ENCODE data around the gene ESPNL.
"Not testable (repeated sequence)": the region's sequence is repeated elsewhere in the genome, so short reads cannot be mapped to it uniquely, and the experiment has no call there.

Gene ESPNL, protein sequence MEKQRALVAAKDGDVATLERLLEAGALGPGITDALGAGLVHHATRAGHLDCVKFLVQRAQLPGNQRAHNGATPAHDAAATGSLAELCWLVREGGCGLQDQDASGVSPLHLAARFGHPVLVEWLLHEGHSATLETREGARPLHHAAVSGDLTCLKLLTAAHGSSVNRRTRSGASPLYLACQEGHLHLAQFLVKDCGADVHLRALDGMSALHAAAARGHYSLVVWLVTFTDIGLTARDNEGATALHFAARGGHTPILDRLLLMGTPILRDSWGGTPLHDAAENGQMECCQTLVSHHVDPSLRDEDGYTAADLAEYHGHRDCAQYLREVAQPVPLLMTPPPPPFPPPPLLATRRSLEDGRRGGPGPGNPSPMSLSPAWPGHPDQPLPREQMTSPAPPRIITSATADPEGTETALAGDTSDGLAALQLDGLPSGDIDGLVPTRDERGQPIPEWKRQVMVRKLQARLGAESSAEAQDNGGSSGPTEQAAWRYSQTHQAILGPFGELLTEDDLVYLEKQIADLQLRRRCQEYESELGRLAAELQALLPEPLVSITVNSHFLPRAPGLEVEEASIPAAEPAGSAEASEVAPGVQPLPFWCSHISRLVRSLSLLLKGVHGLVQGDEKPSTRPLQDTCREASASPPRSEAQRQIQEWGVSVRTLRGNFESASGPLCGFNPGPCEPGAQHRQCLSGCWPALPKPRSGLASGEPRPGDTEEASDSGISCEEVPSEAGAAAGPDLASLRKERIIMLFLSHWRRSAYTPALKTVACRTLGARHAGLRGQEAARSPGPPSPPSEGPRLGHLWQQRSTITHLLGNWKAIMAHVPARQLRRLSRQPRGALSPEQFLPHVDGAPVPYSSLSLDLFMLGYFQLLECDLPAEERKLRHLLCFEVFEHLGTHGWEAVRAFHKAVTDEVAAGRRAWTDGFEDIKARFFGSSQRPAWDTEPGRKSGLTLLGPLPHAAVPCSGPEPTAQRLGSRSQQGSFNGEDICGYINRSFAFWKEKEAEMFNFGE

GRCh38 chr2:238100049-238100820 lies at the start of gene ESPNL:
TSS of gene ESPNL (plus strand) at chr2:238100340. CDS start at chr2:238100420, 80 bp downstream.
- DNase-seq (ENCODE audit: low spot score): no peak

DNA sequence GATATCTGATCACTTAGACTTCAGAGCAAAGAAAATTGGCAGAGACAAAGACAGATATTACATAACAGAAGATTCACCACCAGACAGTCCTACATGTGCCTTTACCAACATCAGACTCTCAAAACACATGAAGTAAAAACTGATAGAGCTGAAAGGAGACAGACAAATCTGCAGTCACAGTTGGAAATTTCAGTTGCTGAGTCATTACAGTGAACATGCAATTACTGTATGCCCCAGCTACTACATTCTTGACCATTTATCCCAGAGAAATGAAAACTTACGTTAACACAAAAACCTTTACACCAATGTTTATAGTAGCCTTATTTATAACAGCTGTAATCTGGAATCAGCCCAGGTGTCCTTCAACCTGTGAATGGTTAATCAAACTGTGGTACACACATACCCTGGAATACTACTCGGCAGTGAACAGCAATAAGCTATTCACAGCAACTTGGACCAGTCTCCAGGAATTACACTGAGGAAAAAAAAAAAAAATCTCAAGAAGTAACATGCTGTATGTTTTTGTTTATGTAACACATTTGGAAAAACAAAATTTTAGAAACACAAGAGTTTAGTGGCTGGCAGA lies 46.9 kb upstream of the ESPNL start:
- no peak for DNase-seq (ENCODE audit: low spot score)

GRCh38 chr2:238055841-238056240 lies 44.3 kb upstream of the ESPNL start:
- no peak for DNase-seq (ENCODE audit: low spot score)

- DNase-seq (ENCODE audit: low spot score): not testable (repeated sequence)
Measured at GRCh38 chr2:238057696-238058575, 42.2 kb upstream of the ESPNL start.

DNA sequence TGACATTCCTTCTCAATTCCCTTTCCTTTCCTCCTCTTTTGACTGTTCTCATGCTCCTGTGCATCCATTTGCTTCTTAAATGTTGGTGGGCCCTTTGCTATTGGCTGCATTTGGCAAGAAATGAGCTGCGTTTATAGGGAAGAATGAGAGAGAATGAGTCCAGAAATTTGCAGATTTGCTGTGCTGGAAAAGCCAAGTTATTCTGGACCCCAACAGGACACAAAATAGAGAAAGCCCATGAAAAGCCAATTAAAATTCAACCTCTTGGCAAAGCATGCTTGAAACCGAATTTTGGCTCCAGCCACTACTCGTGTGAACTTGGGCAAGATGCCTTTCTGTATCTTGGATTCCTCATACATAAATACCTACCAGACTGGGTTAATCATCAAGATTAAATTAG lies 40.6 kb upstream of the ESPNL start:
- no peak for DNase-seq (ENCODE audit: low spot score)

- DNase-seq (ENCODE audit: low spot score): no peak
Measured at GRCh38 chr2:238060096-238060541, 40.0 kb upstream of the ESPNL start.

GRCh38 chr2:238060542-238061314 lies 39.4 kb upstream of the ESPNL start, which contains the start of gene SCLY:
TSS of gene SCLY (plus strand) at chr2:238061001. CDS start at chr2:238061055, 54 bp downstream.
- peak; percentile 99 for DNase-seq (ENCODE audit: low spot score)

DNA sequence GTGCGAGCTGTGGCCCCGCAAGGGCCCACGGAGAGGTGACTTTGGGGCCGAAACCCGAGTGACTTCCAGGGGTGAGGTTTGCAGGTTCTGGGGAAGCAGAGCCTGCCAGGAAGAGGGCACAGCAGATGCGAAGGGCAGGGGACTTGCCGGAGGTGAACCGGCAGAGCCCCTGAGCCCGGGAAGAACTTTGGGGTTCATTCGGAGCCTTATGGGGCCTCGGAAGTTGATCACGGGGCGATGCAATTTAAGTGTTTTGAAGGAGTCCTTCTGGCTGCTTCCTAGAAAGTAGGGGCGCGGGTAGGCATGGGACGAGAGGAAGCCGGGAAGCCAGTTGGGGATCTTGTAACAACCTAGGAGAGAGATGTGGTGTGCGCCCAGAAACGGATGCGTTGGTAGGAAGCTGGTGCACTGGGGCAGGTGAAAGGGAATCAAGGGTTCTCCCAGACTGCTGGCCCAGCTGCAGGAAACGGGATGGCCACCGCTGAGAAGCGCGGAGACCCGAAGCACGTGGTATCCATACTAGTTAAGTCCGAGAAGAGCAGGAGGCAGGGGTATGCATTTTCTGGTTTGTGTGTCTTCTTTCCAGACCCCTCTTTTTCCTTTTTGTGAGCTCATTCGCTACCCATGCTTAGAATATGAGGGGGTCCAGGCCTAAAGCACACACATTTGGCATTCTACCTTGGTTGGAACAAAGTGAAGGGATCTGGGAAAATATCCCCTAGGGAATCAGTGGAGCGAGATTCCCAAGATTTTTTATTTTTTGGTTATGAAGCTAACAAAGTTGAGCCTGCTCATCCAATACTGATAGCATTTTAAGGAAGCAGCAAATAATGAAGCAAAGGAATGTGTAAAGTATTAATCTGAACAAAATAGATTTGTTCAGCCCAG lies 38.6 kb upstream of the ESPNL start:
- DNase-seq (ENCODE audit: low spot score): peak; percentile 34

GRCh38 chr2:238063414-238064189 lies 36.5 kb upstream of the ESPNL start:
- no peak for DNase-seq (ENCODE audit: low spot score)

- no peak for DNase-seq (ENCODE audit: low spot score)
Measured at GRCh38 chr2:238064376-238064775, 35.8 kb upstream of the ESPNL start.

DNA sequence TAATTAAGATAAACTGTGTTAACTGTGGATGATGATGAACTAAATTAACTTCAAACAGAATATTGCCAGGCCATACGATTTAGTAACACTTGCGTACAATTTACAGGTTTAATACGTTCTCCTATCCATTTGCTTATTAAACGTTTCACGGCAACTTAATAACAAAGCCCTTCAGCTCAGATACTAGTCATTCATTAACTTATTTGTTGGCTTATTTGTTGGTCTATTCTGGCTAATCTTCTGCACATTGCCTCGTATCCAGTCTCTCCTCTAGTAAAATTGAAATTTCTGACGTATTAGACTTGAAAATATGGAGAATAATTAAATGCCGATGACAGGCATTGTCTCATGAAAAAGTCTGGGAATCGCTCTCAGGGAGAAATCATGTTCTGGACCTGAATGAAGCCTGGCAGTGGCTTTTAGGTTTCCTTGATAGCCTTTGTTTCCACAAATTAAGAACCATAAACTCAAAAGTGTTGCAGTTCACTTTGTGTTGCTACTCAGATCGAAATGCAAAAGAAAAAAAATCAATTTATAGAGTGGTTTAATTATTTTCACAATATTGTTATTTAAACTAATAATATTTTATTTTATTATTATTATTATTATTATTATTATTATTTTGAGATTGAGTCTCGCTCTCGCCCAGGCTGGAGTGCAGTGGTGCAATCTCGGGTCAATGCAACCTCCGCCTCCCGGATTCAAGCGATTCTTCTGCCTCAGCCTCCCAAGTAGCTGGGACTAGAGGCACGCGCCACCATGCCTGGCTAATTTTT lies 34.9 kb upstream of the ESPNL start:
- DNase-seq (ENCODE audit: low spot score): no peak

GRCh38 chr2:238066218-238066617 lies 33.9 kb upstream of the ESPNL start:
- DNase-seq (ENCODE audit: low spot score): no peak

DNA sequence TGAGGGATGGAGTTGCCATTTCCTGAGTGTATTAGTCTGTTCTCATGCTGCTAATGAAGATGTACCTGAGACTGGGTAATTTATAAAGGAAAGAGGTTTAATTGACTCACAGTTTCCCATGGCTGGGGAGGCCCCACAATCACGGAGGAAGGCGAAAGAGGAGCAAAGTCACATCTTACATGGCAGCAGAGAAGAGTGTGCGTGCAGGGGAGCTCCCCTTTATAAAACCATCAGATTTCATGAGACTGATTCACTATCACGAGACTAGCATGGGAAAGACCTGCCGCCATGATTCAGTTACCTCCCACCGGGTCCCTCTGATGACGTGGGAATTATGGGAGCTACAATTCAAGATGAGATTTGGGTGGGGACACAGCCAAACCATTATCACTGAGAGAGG lies 33.4 kb upstream of the ESPNL start:
- DNase-seq (ENCODE audit: low spot score): not testable (repeated sequence)

DNA sequence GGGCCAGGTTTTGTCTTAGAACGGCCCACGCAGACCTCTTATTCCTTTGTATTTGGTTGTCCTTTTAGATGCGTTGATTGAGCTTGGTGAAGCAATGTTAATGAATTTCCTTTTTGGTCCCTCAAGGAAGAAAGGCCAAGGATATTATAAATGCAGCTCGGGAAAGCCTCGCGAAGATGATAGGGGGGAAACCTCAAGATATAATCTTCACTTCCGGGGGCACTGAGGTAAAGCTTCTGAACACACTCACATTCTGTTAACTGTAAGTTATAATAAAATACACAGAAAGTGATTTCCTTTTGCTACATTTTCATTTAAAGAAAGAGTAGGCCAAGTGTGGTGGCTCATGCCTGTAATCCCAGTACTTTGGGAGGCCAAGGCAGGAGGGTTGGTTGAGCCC lies 32.2 kb upstream of the ESPNL start:
- DNase-seq (ENCODE audit: low spot score): no peak

GRCh38 chr2:238069021-238069709 lies 31.0 kb upstream of the ESPNL start:
- DNase-seq (ENCODE audit: low spot score): no peak

- DNase-seq (ENCODE audit: low spot score): no peak
Measured at GRCh38 chr2:238069877-238070276, 30.3 kb upstream of the ESPNL start.
